GM18858 (cell line): ENCODE data around the gene FAM171A2.

ENCODE experiments used
- ATAC-seq: cut with Tn5 transposase; IDR thresholded peaks from one replicate; pipeline ENCODE4 v1.9.1; 2021; ENCODE audit not compliant: unreplicated experiment

The FAM171A2 gene

DNA sequence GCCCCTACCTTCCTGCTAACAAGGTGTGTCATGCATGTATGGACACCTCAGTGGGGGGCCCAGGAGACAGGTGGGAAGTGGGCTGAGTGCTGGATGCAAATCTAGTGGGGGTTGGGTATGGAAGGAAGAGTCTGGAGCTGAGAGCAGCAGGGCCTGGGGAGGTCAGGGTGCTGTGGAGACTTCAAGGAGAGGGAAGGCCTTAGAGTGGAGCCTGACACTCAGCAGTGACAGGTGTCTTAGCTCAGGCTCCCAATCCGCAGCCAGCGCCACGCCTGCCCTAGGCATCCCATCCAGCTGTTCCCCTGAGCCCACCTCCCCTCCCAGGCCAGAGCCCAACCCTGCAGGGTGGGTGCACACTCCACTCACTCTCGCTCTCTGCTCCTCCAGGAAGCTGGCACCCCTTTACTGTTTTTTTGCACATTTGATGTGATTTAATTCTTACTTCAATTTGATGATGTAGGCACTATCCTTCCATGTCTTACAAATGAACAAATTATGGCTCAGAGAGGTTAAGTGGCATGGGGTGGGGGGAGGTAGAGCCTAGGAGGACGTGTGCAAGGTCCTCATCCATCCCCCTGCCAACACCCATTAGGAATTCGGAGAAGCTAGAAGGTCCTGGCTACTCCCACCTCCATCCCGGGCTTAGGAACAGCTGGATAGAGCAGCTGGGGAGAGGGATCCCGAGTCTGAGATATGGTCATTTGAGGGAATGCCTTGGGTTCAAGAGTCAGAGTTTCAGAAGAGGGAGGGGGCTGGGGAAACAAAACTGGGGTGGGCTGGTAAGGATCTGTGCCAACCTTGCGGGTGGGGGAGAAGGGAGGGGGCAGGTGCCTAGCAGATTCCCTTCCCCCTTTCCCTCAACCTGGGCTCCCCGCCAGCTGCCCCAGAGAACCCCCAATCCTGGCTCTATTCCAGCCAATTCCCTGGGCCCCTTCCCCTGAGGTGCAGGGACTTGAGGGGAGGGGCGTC is 2.1 kb downstream of the FAM171A2 start:
- ATAC-seq: no peak

DNA sequence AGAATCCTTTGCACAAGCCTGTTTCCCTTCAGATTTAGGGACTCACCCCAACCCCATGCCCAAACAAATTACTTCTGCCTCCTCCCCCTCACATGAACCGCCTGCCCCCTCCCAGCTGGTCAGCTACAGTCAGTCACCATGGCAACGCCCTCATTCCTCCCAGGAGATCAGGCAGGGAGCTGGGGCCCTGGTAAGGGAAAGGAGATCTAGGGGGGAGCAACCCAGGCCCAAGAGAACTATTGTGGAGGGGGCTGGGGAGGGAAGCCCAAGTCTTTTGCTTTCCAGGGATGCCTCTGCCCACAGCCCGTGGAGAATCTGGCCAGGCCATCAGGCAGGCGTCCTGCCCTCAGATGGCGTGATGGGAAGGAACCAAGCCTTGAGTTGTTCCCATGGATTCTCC is 2.8 kb downstream of the FAM171A2 start:
- ATAC-seq: no peak

DNA sequence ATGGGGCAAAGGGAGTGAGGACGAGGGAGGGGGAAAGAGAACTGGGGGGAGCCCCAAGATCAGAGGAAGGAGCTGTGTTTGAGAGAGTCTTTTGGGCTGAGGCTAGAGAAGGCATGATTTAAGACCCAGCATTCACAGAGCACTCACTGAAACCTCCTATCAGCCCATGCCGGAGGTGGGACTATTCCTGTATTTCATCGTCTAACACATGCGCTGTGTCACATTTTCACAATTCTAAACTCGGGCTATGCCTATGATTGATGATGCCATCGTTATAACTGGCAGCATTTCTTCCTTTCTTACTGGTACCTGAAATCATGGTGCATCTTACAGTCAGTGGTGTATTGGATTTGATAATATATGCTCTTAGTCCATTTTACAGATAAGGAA is 3.5 kb downstream of the FAM171A2 start:
- no peak for ATAC-seq

DNA sequence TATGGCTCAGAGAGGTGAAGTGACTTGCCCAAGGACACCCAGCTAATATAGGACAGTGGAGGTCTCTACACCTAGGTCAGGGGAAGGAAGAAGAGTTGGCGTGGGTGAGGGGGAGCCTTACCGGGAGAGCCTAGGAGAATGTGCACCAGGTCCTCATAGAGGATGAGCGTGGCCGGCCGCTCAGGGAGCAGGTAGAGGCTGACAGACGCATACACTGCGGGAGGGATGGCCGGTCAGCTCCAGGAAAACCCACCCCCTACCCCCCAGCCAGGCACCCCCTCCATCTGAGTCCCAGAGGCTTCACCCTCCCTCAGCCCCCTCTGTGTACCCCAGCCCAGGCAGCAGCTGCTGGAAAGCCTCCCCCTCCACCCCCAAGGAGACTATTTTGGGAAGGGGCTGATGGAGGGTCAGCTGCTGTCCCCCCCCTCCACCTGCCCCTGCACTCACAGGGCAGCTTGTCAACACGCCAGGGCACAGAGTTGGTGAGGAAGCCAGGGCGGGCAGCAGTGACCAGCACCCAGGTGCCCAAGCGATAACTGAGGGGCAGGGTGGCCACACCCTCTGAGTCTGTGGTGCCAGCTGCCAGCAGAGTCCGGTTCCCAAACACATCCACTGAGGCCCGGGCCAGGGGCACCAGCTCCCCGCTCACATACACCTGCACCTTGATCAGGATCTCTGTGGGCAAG is 4.1 kb downstream of the FAM171A2 start:
- ATAC-seq: no peak

DNA sequence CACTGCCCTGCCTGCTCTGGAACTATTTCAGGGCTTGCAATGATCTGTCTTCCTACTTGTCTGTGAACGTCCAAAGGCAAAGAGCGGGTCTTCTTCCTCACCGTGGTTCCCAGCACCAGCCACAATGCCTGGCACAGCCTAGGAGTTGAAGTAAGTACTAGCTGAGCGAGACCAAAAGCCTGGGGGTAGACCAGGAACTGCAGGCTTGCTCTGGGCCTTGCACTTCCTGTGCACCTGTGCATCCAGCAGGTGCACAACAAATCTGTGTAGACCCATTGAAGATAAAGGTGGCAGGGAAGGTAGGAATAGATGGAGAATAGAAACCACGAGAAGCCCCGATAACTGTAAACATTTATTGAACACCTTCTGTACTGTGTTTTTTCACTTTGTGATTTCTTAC is 4.6 kb downstream of the FAM171A2 start:
- no peak for ATAC-seq

DNA sequence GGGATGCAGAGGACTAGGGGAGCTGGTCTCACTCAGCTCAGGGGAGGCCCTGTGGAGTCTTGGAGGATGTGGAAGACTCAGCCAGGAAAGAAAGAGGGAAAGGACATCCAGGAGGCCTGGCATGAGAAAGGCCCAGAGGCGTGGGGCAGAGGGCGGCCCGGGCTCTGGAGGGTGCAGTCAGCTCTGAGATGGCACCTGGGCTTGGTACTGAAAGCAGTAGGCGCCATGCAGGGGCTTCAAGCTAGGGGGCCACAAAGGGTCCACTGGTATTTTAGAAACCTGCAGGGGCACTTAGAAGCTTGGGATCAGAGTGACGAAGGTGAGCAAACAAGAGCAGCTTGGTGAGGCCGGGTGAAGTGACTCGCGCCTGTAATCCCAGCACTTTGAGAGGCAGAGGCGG is 5.6 kb downstream of the FAM171A2 start:
- no peak for ATAC-seq

DNA sequence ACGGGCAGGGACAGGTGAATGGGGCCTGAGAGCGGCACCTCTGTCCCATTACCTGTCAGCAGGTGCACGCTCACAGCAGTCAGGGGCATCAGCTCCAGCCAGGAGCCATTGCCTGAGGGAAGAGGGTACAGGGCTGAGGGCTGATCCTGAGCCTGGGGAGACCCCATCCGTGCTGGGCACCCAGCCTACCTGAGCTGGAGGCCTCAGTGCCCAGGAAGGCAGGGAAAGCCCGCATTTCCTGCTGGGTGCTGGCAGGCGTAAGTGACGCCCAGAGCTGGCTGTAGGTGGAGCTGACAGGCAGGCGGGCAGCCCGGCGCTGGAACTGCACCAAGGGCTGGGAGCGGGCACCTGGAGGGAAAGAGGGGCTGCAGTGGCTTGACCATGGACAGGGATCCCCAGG is 7.4 kb downstream of the FAM171A2 start:
- no peak for ATAC-seq

DNA sequence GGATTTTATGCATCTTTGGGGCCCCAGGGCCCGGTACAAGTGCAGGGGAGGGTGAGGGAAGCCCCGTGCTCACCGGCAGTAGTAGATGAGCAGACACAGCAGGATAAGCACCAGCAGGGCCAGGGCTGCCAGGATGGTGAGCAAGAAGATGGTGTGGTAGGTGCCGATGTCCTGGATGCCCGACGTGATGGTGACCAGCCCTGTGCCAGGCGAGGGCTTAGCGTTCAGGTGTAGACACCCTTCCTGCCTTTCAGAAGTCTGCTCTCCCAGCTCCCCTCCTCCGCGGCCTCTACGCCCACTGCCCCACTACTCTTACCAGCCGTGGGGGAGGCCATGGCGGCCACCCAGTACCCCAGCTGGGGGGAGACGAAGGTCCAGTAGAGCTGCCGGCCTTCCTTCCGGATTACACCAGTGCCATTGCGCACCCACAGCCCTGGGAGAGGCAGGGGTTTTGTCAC is 8.0 kb downstream of the FAM171A2 start:
- ATAC-seq: no peak

DNA sequence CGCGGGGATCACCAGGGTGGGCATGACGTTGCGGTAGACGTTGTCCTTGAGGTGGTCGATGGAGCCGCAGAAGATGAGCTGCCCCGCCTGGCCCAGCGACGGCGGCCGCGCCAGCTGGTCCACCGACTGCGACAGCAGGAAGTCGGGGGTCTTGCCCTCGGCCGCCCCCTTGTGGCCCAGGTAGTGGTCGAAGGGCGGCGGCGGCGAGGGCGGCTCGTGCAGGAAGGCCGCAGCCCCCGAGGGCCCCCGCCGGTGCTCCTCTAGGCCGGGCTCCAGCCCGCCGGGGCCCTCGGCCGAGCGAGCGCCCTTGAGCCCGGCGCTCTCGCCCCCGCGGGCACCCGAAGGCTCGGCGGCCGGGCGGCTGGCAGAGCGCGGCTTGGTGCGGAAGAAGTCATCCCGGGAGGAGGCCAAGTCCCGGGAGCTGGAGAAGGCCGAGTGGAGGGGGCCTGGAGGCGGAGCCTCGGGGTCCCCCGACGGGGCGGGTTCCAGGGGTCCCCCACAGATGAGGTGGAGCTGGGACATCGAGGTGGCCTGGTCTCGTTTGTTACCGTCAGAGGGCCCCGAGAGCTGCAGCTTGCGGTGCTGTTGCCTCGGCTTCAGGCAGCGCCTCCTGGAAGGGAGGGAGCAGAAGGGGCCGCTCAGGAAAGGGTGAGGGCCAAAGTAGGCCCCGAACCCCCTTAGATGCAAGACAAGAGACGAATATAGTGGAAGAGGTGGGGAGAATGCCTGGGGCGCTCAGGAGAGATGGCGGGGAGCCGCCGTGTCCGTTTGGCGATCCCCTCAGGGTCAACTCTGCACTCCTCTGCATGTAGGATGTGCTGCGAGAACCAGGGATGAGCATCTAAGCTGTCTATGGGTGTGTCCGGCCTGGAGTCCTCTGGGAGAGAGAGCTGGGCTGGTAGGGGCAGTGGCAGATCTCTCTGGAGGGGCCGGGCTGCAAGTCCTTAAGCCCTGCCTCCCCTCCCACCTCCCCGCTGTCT is 8.8 kb downstream of the FAM171A2 start:
- ATAC-seq: no peak

DNA sequence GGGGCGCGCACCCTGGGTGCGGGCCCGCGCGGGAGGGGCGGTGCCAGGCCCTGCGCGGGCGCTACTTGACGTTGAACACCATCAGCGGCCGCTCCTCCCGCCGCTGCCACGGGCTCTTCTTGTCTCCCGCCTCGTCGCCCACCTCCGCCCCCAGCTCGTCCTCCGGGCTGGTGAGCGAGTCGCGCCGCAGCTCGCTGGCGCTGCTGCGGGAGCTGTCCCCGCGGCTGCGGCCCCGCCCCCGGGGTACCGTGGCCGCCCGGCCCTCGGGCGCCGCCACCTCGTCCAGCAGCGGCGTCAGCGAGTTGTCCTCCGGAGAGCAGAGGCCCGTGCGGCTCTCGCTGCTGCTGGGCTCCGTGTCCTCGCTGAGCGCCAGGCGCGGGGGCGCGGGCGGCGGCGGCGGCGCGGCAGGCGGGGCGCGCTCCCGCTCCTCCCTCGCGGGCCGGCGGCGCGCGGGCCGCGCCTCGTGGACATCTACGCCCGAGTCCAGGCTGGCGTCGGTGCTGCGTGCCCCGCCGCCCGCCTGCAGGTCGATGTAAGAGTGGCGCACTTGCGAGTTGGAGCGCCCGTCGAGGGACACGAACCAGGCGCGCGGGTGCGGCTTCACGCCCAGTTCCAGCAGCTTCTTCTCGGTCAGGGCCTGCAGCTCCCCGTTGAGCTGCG is 9.9 kb downstream of the FAM171A2 start:
- ATAC-seq: no peak

DNA sequence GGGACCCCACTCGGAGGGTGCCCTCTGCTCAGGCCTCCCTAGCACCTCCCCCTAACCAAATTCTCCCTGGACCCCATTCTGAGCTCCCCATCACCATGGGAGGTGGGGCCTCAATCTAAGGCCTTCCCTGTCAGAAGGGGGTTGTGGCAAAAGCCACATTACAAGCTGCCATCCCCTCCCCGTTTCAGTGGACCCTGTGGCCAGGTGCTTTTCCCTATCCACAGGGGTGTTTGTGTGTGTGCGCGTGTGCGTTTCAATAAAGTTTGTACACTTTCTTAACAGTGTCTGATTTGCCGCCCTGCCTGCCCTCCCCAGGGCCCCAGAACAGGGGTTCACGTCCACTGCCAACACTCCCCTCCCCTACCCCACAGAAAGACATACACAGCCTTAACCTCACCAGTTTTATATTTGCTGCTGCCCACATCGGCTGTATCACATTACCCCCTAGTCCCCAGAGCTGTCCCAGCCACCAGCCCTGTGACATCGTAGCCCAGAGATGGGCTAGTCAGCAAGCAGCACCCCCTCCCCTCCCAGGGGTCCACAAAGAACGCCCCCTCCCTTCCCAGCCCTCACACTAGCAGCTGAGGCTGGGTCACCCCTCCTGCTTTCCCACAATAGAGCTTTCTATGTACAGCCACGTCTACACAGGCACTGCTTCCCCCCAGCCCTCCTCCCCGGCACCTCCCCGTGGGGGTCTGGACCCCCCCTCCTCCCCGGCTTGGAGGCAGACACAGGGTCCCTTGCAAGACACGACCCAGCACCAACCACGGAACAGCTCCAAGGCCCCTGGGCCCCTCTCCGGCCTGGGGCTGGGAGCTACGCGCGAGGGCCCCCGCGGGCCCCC is 10.6 kb downstream of the FAM171A2 start:
- ATAC-seq: no peak

DNA sequence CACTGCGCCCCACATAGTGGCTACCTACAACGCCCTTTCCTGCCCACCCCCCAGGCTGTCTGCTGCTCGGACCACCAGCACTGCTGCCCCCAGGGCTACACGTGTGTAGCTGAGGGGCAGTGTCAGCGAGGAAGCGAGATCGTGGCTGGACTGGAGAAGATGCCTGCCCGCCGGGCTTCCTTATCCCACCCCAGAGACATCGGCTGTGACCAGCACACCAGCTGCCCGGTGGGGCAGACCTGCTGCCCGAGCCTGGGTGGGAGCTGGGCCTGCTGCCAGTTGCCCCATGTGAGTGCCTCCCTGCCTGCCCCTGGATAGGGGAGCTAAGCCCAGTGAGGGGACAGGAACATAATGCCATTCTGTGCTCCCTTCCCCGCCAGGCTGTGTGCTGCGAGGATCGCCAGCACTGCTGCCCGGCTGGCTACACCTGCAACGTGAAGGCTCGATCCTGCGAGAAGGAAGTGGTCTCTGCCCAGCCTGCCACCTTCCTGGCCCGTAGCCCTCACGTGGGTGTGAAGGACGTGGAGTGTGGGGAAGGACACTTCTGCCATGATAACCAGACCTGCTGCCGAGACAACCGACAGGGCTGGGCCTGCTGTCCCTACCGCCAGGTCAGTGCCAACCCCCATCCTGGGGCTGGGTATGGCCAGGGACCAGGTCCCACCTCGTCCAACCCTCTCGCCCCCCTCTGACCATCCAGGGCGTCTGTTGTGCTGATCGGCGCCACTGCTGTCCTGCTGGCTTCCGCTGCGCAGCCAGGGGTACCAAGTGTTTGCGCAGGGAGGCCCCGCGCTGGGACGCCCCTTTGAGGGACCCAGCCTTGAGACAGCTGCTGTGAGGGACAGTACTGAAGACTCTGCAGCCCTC is 11.5 kb downstream of the FAM171A2 start:
- no peak for ATAC-seq

DNA sequence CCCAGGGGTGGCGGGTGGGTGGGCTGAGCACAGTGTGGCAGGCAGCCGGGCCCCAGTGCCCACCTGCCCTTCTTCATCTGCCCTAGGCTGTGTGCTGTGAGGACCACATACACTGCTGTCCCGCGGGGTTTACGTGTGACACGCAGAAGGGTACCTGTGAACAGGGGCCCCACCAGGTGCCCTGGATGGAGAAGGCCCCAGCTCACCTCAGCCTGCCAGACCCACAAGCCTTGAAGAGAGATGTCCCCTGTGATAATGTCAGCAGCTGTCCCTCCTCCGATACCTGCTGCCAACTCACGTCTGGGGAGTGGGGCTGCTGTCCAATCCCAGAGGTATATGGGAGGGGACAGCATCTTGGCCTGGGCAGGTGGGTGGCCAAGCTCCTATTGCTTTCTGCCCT is 12.2 kb downstream of the FAM171A2 start:
- no peak for ATAC-seq

DNA sequence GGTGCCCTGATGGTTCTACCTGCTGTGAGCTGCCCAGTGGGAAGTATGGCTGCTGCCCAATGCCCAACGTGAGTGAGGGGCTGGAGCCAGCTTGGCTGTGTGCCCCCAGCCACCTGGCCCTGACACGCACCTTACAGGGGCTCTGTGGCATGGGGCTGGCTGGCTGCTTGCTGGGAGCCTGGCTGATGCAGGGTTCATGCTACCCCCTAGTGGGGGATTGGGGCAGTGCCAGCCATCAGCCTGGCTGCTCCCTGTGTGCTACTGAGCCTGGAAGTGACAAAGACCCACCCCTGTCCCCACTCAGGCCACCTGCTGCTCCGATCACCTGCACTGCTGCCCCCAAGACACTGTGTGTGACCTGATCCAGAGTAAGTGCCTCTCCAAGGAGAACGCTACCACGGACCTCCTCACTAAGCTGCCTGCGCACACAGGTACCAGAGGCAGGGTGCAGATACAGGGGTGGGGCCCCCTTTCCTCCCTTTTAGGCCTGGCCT is 12.9 kb downstream of the FAM171A2 start:
- no peak for ATAC-seq

DNA sequence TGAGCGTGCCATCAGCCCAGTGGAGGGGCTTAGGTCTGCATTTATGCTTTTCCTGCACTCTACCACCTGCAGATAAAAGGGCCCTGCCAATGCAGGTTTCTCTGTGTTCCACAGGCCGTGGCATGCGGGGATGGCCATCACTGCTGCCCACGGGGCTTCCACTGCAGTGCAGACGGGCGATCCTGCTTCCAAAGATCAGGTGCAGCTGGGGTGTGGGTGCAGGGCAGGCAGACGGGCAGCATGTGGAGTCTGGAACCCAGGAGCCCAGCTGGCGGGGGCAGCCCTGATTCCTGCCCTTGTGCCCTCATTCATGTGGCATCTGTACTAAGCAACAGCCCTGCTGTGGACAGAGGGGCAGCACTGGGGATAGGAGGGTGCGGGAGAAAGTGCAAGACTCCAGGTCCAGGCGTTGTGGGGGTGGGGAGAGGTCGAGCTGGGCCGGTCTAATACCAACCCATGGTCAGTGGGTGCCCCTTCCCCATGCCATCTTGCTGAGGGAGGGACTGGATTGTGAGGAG is 14.0 kb downstream of the FAM171A2 start:
- no peak for ATAC-seq

DNA sequence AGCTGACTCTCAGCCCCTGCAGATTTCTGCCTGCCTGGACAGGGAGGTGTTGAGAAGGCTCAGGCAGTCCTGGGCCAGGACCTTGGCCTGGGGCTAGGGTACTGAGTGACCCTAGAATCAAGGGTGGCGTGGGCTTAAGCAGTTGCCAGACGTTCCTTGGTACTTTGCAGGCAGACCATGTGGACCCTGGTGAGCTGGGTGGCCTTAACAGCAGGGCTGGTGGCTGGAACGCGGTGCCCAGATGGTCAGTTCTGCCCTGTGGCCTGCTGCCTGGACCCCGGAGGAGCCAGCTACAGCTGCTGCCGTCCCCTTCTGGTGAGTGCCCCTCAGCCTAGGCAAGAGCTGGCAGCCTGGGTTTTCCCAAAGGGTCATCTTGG is 14.7 kb downstream of the FAM171A2 start:
- no peak for ATAC-seq

DNA sequence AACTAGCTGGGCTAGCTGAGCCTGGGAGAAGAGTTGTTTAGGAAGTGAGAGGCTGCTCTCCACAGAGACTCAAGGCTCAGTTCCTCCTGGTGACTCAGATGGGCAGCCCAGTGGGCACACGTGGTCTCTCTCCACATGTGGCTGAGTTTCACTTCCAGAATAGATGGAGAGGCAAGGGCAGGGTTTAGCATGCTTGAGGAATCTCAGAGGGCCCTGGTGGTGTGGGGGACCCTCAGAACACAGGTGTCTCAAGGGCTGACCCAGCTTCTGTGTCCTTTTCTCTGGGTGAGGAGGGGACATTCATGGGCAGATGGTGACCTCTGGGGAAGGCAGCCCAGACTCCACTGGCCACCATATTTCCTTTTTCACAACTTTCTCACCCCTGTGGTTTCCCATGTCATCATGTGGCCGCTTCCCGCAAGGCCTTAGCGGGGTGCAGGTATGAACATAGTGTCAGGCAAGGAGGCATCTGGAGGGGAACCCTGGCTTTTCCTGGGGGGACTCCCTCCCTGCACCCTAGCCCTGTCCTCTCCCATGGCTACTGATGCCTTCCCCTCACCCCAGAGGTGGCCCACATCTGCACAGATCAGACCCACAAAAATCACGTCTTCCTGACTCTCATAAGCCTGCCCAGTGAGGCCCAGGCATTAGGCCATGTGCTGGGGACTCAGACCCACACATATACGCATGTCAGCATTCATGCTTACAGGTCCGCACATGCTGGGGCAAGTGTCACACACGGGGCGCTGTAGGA is 15.2 kb downstream of the FAM171A2 start:
- ATAC-seq: no peak
